Measurements from ENCODE around the gene RNF151.
A peak's percentile ranks its signal among the peaks of the same experiment; 100 is the strongest.

Gene RNF151

GRCh38 chr16:2001456-2002355 lies 35.0 kb downstream of the RNF151 start:
- TF ChIP-seq MYC (IDR thresholded peaks at IDR 0.05; ENCODE audit: low read depth, low read length) (no peak), MAX (IDR thresholded peaks at IDR 0.05; ENCODE audit: low read depth, low read length) (no peak), POLR2A (IDR thresholded peaks at IDR 0.05; ENCODE audit: extremely low read depth, insufficient read length) (no peak), CTCF (IDR thresholded peaks at IDR 0.05; ENCODE audit: low read depth, low read length) (no peak)
- DNase-seq (ENCODE audit: low read depth), result no peak

GRCh38 chr16:2002406-2003230 lies 36.0 kb downstream of the RNF151 start:
- DNase-seq (ENCODE audit: low read depth), result no peak
- no peak for TF ChIP-seq MAX (IDR thresholded peaks at IDR 0.05; ENCODE audit: low read depth, low read length)
- no peak for TF ChIP-seq POLR2A (IDR thresholded peaks at IDR 0.05; ENCODE audit: extremely low read depth, insufficient read length)
- TF ChIP-seq CTCF (IDR thresholded peaks at IDR 0.05; ENCODE audit: low read depth, low read length), result no peak
- no peak for TF ChIP-seq MYC (IDR thresholded peaks at IDR 0.05; ENCODE audit: low read depth, low read length)

More at GRCh38 chr16:2001456-2002355, 35.0 kb downstream of the RNF151 start:
- no peak overlapping the region for H3K4me3 ChIP-seq (ENCODE audit: low read depth, low read length)

GRCh38 chr16:2003231-2003826 lies 36.7 kb downstream of the RNF151 start:
- no peak for DNase-seq (ENCODE audit: low read depth)
- TF ChIP-seq POLR2A (IDR thresholded peaks at IDR 0.05; ENCODE audit: extremely low read depth, insufficient read length) (no peak), CTCF (IDR thresholded peaks at IDR 0.05; ENCODE audit: low read depth, low read length) (no peak), MYC (IDR thresholded peaks at IDR 0.05; ENCODE audit: low read depth, low read length) (no peak), MAX (IDR thresholded peaks at IDR 0.05; ENCODE audit: low read depth, low read length) (no peak)
- no peak overlapping the region for H3K4me3 ChIP-seq (ENCODE audit: low read depth, low read length)

More at GRCh38 chr16:2002406-2003230, 36.0 kb downstream of the RNF151 start:
- no peak overlapping the region for H3K4me3 ChIP-seq (ENCODE audit: low read depth, low read length)

GRCh38 chr16:2003827-2004641 lies 37.4 kb downstream of the RNF151 start:
- TF ChIP-seq MYC (IDR thresholded peaks at IDR 0.05; ENCODE audit: low read depth, low read length) (no peak), CTCF (IDR thresholded peaks at IDR 0.05; ENCODE audit: low read depth, low read length) (peak; percentile 87), MAX (IDR thresholded peaks at IDR 0.05; ENCODE audit: low read depth, low read length) (peak; percentile 71), POLR2A (IDR thresholded peaks at IDR 0.05; ENCODE audit: extremely low read depth, insufficient read length) (no peak)
- peak; percentile 85 for DNase-seq (ENCODE audit: low read depth)
- no peak overlapping the region for H3K4me3 ChIP-seq (ENCODE audit: low read depth, low read length)
